Measurements from ENCODE around the gene DYNC1I1. TPM values are rescaled to one million over a fixed set of nuclear protein-coding genes. Genes with fewer than 3 reads are reported as not detected.

DYNC1I1 gene
- polyA plus RNA-seq, 1 of the 3 experiments (the other 2 are of a cell fraction) = 0.05 TPM

- H4K20me1 ChIP-seq (ENCODE audit: insufficient read depth) = no peaks in the 10 kb centered on the region
- H3K36me3 ChIP-seq (replicated peaks in 1 of 2; ENCODE audit: control insufficient read depth in 1 of 2, insufficient read depth in 2 of 2, low read length in 1 of 2) = no peaks in the 10 kb centered on the region
- ChIA-PET CTCF (interaction anchor here (0.6 to 1.9 kb wide), 6 partner anchors 11 to 1119 kb away, joined by 3 to 7 read pairs (median 4); no protein-coding TSS in a partner anchor), POLR2A (no interaction called here)
- no peak overlapping the region for H3K9ac ChIP-seq
- H3K4me2 ChIP-seq = no peak overlapping the region
- no peaks in the 10 kb centered on the region for H3K79me2 ChIP-seq (ENCODE audit: insufficient read depth)
- no peaks in the 10 kb centered on the region for H3K9me3 ChIP-seq
- no peaks in the 10 kb centered on the region for H3F3A ChIP-seq (replicated peaks; ENCODE audit: insufficient read depth)
- DNase-seq = no peak
- H3K27ac ChIP-seq (ENCODE audit: low read depth in 2 of 2, low read length in 1 of 2) = no peak overlapping the region
- TF ChIP-seq NRF1 (IDR thresholded peaks at IDR 0.05; ENCODE audit: low read depth, low read length) (no peak), ELF1 (IDR thresholded peaks at IDR 0.05) (no peak), MAX (IDR thresholded peaks at IDR 0.05; ENCODE audit: low read depth) (no peak), IRF3 (IDR thresholded peaks at IDR 0.05; ENCODE audit: low read depth, low read length) (no peak), USF2 (IDR thresholded peaks at IDR 0.05; ENCODE audit: borderline replicate concordance, low read depth, low read length) (no peak), POLR2AphosphoS5 (IDR thresholded peaks at IDR 0.05; ENCODE audit: low read depth, low read length) (no peak), REST (IDR thresholded peaks at IDR 0.05; ENCODE audit: low read depth, low read length) (no peak), RCOR1 (IDR thresholded peaks at IDR 0.05; ENCODE audit: low read length) (no peak), USF1 (IDR thresholded peaks at IDR 0.05; ENCODE audit: borderline replicate concordance, low read depth) (no peak), GABPA (IDR thresholded peaks at IDR 0.05; ENCODE audit: low read depth) (no peak), TAF1 (IDR thresholded peaks at IDR 0.05; ENCODE audit: borderline replicate concordance, low read depth, low read length) (no peak)
- no peaks in the 10 kb centered on the region for H3K9me2 ChIP-seq
- no peaks in the 10 kb centered on the region for H3K27me3 ChIP-seq (ENCODE audit: insufficient read depth)
- H3K4me1 ChIP-seq (ENCODE audit: control insufficient read depth in 1 of 2, insufficient read depth in 2 of 2, low read depth in 1 of 2, low read length in 1 of 2) = no peaks in the 10 kb centered on the region
- no peak overlapping the region for H2AFZ ChIP-seq (ENCODE audit: low read depth)
- no peak overlapping the region for H3K4me3 ChIP-seq (ENCODE audit: low read depth in 2 of 2, low read length in 1 of 2)
Measured at GRCh38 chr7:95910341-95910740, 138.0 kb downstream of the DYNC1I1 start.
